Astrocyte of the cerebellum (primary cell): ENCODE results near the gene SCRN1.

Experiments
- DNase-seq: peaks from one replicate; pipeline ENCODE4 v3.0.0-alpha.2; 2011; ENCODE audit warnings: low read depth
- H3K4me3 ChIP-seq: 2 replicates; pipeline ENCODE4 v1.5.1; 2011; ENCODE audit warnings: mild to moderate bottlenecking, low read depth, low read length, moderate library complexity
- in situ Hi-C: cut with HindIII; loops from 2 replicates; pipeline ENCODE4 v1.10.0; 2017; ENCODE audit warnings: low sequenced_read_pairs
- TF ChIP-seq, protein P1 (sequence below): IDR thresholded peaks from 2 replicates; pipeline ENCODE4 v1.5.1; 2012; ENCODE audit warnings: low read length, low read depth, moderate library complexity, mild to moderate bottlenecking; ENCODE audit errors: missing control alignments

The SCRN1 gene

DNA sequence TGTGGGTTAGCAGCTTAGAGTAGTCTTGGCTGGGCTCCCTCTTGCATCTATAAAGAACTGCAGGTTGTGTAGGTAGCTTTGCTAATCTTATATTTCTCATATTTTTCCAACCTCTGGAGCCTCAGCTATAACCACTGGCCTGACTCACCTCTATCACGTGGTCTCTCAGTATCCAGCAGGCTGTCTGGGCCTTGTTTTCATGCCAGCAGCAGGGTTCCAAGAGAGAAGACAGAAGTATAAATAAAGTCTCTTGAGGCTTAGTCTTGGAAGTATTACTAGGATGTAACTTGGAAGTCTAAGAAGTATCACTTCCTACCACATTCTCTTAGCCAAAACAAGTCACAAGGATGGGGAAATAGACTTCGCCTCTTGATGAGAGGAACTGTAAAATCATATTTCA is 110.0 kb downstream of the SCRN1 start:
- DNase-seq: peak; percentile 36
- H3K4me3 ChIP-seq: no peak overlapping the region
- TF ChIP-seq, protein P1, sequence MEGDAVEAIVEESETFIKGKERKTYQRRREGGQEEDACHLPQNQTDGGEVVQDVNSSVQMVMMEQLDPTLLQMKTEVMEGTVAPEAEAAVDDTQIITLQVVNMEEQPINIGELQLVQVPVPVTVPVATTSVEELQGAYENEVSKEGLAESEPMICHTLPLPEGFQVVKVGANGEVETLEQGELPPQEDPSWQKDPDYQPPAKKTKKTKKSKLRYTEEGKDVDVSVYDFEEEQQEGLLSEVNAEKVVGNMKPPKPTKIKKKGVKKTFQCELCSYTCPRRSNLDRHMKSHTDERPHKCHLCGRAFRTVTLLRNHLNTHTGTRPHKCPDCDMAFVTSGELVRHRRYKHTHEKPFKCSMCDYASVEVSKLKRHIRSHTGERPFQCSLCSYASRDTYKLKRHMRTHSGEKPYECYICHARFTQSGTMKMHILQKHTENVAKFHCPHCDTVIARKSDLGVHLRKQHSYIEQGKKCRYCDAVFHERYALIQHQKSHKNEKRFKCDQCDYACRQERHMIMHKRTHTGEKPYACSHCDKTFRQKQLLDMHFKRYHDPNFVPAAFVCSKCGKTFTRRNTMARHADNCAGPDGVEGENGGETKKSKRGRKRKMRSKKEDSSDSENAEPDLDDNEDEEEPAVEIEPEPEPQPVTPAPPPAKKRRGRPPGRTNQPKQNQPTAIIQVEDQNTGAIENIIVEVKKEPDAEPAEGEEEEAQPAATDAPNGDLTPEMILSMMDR: no peak
- in situ Hi-C loops: no loop called here

DNA sequence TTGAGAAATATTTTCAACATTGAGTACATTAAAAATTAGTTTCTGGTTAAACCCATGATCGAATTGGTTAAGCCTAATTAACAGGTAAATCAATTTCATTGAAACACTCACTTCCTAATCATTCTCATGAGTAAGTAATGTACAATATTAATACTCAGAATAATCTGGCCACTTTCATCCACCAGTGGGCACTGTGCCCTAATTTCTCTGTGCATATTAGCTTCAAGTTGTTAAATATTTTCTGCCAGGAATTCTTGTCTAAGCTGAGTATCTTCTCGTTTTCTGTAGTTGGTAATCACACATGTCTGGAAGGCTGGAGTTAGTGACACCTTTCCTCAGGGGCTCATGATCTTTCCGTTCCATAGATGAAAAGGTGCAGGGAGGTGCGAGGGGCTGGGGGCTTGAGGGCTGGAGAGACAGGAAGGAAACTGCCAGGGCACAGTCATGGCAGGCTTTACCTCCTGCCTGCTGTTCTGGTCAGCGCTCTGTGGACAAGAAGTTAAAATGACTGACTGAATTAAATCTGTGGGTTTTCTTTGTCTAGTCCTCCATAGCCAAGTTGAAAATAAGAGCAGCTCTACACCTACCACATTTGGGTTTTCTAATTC is 111.4 kb downstream of the SCRN1 start:
- TF ChIP-seq, protein P1: peak; percentile 60
- no peak overlapping the region for H3K4me3 ChIP-seq
- in situ Hi-C loops: no loop called here
- peak; percentile 41 for DNase-seq

DNA sequence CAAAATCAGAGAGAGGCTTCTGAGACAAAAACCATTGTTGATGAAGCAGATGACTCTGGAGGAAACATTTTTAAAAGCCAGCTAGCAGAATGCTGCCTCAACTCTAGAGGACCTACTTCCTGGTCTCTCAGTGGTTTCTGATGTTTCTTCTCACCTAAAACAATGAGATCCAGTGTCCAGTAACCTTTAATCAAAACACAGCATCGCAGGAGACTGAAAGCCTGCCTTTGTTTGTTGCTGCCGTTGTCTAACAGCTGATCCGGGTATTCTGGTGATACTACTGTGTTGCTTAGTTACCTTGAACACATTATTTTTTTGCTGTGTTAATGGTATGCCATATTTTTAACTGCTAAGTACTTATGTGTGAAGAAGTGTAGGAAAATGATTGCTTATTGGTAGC is 112.4 kb downstream of the SCRN1 start:
- TF ChIP-seq, protein P1: no peak
- no peak overlapping the region for H3K4me3 ChIP-seq
- DNase-seq: no peak
- in situ Hi-C loops: no loop called here

DNA sequence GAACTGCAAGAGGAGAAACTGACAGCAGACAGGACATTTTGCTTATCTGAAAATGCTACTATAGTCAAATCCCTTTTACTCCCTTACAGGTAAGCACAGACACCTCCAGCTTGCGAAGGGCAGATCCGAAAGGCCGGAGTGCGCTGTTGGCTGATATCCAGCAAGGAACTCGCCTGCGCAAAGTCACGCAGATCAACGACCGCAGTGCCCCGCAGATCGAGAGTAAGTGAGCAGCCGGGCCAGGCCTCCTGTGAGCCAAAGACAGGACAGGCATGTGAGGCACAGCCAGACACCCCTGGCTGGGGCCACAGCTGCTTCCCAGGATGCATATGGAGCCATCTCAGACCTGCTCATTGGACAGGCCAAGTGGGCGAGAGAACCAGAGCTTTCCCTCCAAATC is 113.9 kb downstream of the SCRN1 start:
- in situ Hi-C loops: no loop called here
- TF ChIP-seq, protein P1: no peak
- no peak overlapping the region for H3K4me3 ChIP-seq
- DNase-seq: no peak

DNA sequence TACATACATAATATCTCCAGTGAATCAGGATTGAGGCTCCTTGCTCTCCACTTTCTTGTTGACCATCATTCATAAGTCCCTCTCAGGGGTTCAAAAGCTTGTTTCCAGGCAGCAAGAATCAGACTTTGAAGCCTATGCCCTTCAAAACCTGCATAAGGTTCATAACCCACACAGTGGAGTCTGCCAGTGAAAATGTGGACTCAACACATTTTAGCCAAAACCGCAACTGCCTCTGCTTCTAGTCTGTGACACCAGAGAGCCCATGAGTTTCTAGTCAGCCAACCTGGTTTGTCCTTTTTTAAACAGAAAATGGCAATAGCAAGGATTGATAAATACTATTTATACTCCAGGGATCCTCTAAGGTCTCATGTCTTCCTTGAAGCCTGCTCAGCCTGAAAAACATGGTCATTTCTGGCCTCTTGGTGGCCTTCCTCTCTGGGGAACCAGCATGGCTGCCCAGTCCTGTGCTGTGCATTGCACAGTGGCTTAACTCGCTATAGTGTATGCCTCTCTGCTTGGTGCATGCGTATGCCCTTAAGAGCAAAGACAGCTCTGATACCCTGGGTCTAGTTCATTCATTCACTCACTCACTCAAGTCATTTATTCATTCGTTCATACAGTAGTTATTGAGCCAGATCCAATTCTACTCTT is 115.8 kb downstream of the SCRN1 start:
- DNase-seq: no peak
- in situ Hi-C loops: no loop called here
- H3K4me3 ChIP-seq: no peak overlapping the region
- TF ChIP-seq, protein P1: no peak

DNA sequence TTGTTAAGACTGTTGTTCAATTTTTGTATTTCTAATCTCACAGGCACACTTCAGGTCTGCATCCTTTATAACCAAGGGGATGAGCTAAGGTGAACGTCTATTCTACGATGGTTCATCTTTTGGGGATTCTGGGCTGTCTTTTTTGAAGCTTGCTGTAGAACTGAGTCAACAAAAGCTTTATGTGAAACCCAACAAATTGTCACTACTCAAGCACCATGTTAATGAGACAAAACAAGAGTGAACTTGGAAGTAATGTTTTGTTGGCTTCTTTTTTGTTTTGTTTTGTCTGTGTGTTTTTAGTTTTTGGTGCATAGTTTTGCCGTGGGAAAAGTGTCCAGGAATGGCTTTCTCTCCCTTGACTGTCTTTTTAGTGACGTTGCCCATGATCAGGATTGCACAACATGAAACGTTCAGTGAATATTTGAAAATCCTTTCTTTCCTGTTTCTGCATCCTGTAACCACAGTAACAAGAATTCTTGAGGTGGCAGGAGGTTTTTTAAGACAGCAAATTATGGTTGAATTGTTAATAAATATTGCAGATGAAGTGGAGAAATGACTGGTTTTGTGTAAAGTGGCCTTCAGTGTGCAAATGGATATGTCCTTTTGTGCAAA is 117.7 kb downstream of the SCRN1 start:
- TF ChIP-seq, protein P1: no peak
- H3K4me3 ChIP-seq: no peak overlapping the region
- peak; percentile 34 for DNase-seq
- in situ Hi-C loops: no loop called here
